Measurements from ENCODE around the gene DDX5.

Gene DDX5

DNA sequence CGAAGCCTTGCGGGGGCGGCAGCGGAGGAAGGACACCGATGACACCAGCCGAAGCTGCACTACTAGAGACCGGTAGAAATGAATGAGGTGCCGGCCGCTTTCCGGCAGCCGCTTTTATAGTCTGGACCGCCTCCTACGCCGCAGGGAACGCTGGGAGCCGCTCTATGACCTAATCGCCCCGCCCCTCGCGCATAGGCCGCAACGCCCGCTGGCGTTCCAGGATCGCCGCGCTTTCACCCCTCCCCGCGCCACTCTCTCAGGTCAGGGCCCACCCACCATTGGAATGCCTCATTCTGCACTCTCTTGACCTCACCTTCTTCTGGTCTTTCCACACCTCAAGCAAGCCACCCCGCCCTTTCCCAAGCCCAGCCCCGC, at the start of gene DDX5:
Gene DDX5, minus strand, starts transcription at position 89 of the 375 bp plus-strand sequence. CDS start 170 bp downstream, outside the sequence.
- DNase-seq: peak; percentile 97

DNA sequence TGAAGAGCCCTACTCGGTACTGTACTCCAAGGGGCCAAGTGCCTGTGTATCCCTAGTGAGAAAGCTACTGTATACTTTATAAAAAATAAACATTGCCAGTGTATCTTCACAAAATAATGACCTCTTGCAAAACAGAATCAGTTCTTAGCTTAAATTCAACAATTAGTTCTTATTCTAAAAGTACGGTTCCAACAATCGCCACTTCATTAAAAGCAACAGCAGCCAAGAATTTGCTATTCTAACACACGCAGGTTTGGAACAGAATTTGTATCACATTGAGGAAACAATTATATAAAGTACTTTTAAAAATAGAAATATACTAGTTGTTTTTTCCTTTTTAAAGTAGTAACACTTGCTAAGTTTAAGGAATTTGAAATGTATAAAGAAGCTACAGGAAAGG, 49.2 kb upstream of the DDX5 start:
- DNase-seq: no peak

- no peak for DNase-seq
These were observed 48.0 kb upstream of the DDX5 start for GRCh38 chr17:64554028-64554637.

- no peak for DNase-seq
These were observed 45.4 kb upstream of the DDX5 start for GRCh38 chr17:64551461-64551860.

GRCh38 chr17:64547319-64547718, 41.2 kb upstream of the DDX5 start:
- DNase-seq: no peak

DNA sequence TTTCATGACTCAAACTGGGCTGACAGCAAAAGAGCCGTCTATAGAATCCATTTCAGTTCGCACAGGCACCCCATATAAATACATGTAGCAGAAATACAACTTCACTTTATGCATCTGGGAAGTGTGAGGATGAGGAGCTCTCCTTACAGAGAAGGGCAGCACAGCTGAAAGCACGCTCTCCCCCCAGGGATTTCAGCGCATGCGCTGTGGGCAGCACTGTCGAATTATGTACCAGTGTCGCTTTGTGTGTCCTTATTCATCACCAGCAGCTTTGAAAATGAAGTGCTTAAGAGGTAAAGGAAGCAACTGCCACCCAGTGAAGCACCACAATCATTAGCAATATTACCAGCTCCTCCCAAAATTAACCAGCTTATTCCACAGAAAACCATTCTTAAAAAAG, 40.6 kb upstream of the DDX5 start:
- DNase-seq: no peak

DNA sequence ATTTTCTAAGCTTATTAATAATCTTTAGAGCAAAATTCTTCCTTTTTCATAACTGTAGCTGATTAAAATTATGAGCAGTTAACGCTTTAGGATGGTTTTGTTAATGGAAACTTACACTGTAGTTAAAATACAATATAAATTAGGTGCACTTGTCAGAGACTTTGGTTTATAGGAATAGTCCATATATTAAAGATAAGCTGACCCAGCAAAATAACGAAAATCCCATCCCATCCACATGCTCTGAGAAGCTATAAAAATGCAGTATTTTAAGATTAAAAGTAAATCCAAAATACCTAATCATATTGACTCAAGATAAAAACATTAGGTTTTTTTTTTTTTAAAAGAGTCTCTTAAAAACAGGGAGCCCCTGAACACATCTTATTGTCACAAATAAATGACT, 38.7 kb upstream of the DDX5 start:
- DNase-seq: no peak

DNA sequence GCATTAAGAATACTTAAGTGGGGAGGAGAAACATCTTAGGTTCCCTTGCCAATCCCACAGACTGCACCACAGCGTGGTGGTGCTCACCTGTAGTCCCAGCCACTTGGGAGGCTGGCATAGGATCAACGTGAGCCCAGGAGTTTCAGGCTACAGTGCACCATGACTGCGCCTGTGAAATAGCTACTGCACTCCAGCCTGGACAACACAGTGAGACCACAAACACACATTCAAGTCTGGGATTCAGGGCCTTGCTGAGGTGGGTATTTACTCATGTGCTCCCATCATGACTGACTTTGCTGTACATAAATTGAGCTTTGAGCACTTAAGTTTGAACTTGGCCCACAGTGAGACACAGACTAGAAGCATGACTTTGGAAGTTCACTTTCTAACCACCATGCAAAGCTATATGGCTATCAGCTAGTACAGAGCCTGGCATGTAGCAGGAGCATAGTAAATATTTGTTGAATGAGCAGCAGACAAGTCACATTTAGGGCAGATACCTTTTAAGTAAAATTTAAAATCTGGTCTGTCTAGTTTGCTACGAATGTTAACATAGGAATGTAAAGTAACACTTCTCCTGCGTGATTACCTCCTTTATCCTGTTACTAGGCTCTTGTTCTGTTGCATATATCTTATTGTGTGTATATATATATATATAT, 34.2 kb upstream of the DDX5 start:
- no peak for DNase-seq

GRCh38 chr17:64538508-64539130, 32.5 kb upstream of the DDX5 start:
- no peak for DNase-seq

GRCh38 chr17:64537488-64537887, 31.4 kb upstream of the DDX5 start:
- DNase-seq: no peak

DNA sequence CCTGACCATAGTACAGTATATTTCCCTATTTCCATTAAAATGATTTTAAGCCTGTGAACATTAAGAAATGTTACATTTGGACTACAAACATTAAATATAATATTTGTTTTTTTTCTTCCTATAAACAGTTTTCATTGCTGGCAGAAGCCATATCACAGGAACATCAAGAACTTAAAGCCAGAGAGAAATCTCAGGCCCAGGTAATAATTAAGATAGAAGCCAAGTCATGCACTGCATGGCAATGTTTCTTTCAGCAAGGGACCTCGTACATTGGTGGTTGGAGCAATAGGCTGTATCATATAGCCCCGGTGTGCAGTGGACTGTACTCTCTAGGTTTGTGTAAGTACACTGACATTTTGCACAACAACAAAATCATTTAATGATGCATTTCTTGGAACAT, 30.8 kb upstream of the DDX5 start:
- no peak for DNase-seq

DNA sequence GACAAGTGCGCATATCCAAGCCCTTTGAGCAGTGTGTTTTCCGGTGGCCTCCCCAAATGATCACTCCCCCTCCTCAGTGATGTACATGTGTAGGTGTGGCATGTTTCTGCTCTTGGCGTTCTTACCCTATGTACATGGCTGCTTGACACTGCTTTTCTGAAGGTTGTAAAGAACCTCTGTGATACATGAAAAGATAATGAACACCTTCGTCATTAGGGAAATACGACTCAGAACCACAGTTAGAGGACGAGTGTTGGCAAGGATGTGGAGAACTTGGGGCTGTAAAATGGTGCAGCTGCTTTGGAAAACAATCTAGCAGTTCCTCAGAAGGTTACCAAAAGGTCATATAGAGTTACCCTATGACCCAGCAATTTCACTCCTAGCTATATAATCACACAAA, 29.3 kb upstream of the DDX5 start:
- no peak for DNase-seq

DNA sequence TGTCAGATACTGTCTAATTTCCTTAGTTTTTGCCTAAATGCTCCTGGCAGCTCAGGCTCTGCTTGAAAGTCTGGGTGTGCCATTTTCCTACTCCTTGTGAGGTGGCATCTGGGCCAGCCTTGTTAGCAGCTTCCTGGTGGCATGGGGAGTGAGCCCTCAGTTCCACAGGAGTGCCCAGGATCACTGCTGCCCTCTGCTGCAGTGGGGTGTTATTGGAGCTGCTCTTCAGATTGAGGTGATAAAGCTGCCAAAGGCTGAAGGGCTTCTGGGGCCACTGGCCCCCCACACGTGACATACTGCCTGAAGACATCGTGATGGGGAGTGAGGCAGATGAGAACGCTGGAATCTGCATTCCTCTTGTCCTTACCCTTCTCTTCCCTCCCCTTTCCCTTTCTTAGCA, 28.1 kb upstream of the DDX5 start:
- DNase-seq: no peak

DNA sequence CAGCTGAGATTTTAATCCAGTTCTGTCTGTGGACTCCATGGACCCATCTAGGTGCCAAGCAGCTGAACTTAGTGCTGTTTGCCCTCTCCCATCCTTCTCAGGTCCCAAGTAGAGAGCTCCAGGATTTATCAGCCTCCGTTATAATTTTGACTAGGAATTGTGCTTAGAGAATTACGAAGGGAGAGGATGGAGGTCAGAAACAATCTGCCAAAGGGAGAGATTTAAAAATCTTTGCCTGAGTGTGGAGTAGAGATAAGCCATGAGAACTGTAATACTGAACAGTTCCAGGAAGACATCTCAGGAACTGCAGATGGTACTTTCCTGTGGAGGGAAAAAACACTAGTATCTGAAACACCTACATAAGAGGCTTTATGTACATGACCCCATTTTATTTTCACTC, 27.7 kb upstream of the DDX5 start:
- no peak for DNase-seq

- DNase-seq: no peak
These were observed 26.3 kb upstream of the DDX5 start for GRCh38 chr17:64532409-64532808.

DNA sequence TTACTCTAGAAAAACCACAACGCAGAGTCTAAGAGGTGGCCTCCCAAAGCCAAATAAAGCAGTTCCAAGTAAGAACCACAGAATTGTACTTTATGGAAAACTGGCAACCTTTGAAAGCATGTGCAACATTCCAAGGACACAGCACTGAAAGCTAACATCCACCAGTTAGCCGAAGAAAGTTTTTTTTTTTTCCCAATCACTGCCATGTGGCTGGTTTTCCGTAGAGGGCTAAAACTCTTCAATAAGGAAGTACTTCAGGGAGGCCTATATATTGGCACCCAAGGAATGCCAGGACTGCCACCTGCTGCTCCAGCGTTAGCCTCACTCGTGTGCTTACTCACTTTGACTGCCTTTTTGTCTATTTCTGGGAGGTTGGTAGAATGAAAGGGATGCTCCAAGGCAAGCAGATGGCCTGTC, 25.9 kb upstream of the DDX5 start:
- DNase-seq: no peak

GRCh38 chr17:64529221-64529620, 23.1 kb upstream of the DDX5 start:
- DNase-seq: no peak

DNA sequence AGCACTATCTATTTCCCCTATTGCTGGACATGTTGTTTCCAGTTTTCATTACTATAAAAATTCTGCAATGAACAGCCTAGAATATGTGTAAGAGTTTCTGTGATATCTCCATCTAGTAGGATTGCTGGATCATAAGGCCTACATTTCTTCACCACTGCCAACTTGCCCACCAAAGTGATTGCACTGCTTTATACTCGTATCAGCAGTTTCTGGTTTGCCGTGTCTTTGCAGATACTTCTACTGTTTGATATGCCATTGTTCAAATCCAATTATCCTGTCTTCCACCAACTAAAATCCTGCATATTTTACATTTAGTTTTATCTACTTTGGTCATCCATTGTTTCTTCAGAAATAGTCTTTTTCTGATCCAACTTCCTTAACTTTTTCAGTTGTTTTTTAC, 21.8 kb upstream of the DDX5 start:
- DNase-seq: no peak

GRCh38 chr17:64520359-64520758, 14.3 kb upstream of the DDX5 start:
- DNase-seq: no peak

GRCh38 chr17:64519601-64520000, 13.5 kb upstream of the DDX5 start:
- no peak for DNase-seq

DNA sequence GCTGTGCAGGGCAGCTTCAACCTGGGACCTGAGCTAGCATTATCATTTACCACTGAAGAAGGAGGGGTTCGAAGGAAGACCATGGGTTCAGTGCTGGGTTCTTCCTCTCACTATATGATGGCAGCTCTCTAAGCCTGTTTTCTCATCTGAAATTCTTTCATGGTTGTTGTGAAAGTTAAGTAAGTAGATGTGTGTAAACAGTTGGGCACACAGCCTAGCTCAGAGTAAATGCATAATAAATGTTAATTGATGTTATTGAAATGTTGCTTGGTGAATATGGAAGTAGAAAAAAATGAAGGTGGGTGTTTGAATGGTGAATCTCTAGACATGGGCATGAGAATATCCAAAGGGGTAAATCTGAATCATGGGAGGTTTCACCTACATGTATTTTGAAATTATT, 9.7 kb upstream of the DDX5 start:
- no peak for DNase-seq

- DNase-seq: no peak
These were observed 9.3 kb upstream of the DDX5 start for GRCh38 chr17:64515419-64515818.

GRCh38 chr17:64509179-64509578, 3.1 kb upstream of the DDX5 start:
- DNase-seq: no peak

- DNase-seq: no peak
These were observed 2.6 kb upstream of the DDX5 start for GRCh38 chr17:64508683-64509082.

DNA sequence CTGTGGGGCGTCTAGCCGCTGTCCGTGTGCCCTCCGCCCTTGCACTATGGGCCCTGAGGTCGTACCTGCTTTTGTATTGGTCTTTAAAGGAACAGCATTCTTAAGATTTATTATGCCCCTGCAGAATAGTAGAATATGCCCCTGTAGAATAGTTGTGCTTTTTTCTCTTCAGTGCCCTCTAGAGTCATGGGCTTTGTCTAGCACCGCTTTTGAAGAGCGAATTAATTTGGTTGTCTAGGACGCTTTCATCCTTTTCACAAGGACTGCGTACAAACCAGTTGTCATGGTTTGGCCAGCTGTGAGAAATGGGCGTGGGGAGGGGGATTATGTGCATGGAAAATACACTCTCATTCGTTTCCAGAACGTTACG, 1.3 kb upstream of the DDX5 start:
- DNase-seq: no peak
